Chondrocyte (in vitro differentiated cells): Measurements from ENCODE around the gene PLAC8L1. TPM values are rescaled to one million over a fixed set of nuclear protein-coding genes. Genes with fewer than 3 reads are reported as not detected.

Experiments used
- DNase-seq: peaks from one replicate; pipeline ENCODE4 v3.0.0; 2021; ENCODE audit warnings: mixed read lengths, low spot score
- H3K27ac Mint-ChIP-seq: one replicate; pipeline ENCODE4 v1.8.0; 2021; ENCODE audit warnings: mild to moderate bottlenecking, moderate library complexity, mixed read lengths; ENCODE audit not compliant: unreplicated experiment
- H3K27me3 Mint-ChIP-seq: 2 replicates; pipeline ENCODE4 v1.8.0; 2021; ENCODE audit warnings: low read depth, mixed read lengths
- H3K36me3 Mint-ChIP-seq: 2 replicates; pipeline ENCODE4 v1.8.0; 2021; ENCODE audit warnings: low read depth, mixed read lengths
- H3K4me1 Mint-ChIP-seq: 2 replicates; pipeline ENCODE4 v1.8.0; 2021; ENCODE audit warnings: low read depth, mild to moderate bottlenecking, mixed read lengths
- H3K4me3 Mint-ChIP-seq: one replicate; pipeline ENCODE4 v1.8.0; 2021; ENCODE audit warnings: mild to moderate bottlenecking, moderate library complexity, mixed read lengths; ENCODE audit not compliant: unreplicated experiment
- H3K9me3 Mint-ChIP-seq: 2 replicates; pipeline ENCODE4 v1.8.0; 2021; ENCODE audit warnings: low read depth, mixed read lengths
- CTCF ChIP-seq: fragments of 200-600 bp; sonication (generic); IDR thresholded peaks from 2 replicates; pipeline ENCODE4 v1.5.0; 2021; ENCODE audit warnings: antibody characterized with exemption, mild to moderate bottlenecking, moderate library complexity
- total RNA-seq: library from RNA; stranded (reverse); gene quantifications from 3 replicates; pipeline ENCODE4 v1.2.1, GENCODE V29; 2021

PLAC8L1 gene
- total RNA-seq, 1 donor from 2014 or later, result 0.97 TPM

- no peaks in the 10 kb centered on the region for H3K36me3 Mint-ChIP-seq
- no peak for TF ChIP-seq CTCF
- no peak overlapping the region for H3K4me3 Mint-ChIP-seq
- DNase-seq, result no peak
- no peak overlapping the region for H3K27ac Mint-ChIP-seq
- H3K27me3 Mint-ChIP-seq, result peaks cover 5% of the 10 kb centered on the region
- no peaks in the 10 kb centered on the region for H3K9me3 Mint-ChIP-seq
- H3K4me1 Mint-ChIP-seq, result peaks cover 17% of the 10 kb centered on the region
Measured at GRCh38 chr5:146076028-146076427, 29.3 kb downstream of the PLAC8L1 start.

GRCh38 chr5:146073239-146073900, 32.0 kb downstream of the PLAC8L1 start:
- Mint-ChIP-seq H3K27me3 (peaks cover 5% of the 10 kb centered on the region), H3K4me3 (no peak overlapping the region), H3K36me3 (no peaks in the 10 kb centered on the region), H3K9me3 (no peaks in the 10 kb centered on the region), H3K27ac (no peak overlapping the region), H3K4me1 (peaks cover 14% of the 10 kb centered on the region)
- no peak for TF ChIP-seq CTCF
- no peak for DNase-seq

GRCh38 chr5:146072595-146072994, 32.8 kb downstream of the PLAC8L1 start:
- no peak for TF ChIP-seq CTCF
- no peak overlapping the region for H3K27ac Mint-ChIP-seq
- DNase-seq, result no peak
- H3K4me3 Mint-ChIP-seq, result no peak overlapping the region
- H3K36me3 Mint-ChIP-seq, result no peaks in the 10 kb centered on the region
- H3K4me1 Mint-ChIP-seq, result peaks cover 14% of the 10 kb centered on the region
- H3K27me3 Mint-ChIP-seq, result peaks cover 5% of the 10 kb centered on the region
- H3K9me3 Mint-ChIP-seq, result no peaks in the 10 kb centered on the region

GRCh38 chr5:146071171-146071570, 34.2 kb downstream of the PLAC8L1 start:
- H3K36me3 Mint-ChIP-seq, result no peaks in the 10 kb centered on the region
- no peak for TF ChIP-seq CTCF
- H3K27ac Mint-ChIP-seq, result no peak overlapping the region
- H3K27me3 Mint-ChIP-seq, result peaks cover 5% of the 10 kb centered on the region
- no peak for DNase-seq
- H3K9me3 Mint-ChIP-seq, result no peaks in the 10 kb centered on the region
- no peak overlapping the region for H3K4me3 Mint-ChIP-seq
- peaks cover 14% of the 10 kb centered on the region for H3K4me1 Mint-ChIP-seq

GRCh38 chr5:146070746-146071145, 34.6 kb downstream of the PLAC8L1 start:
- Mint-ChIP-seq H3K9me3 (no peaks in the 10 kb centered on the region), H3K36me3 (no peaks in the 10 kb centered on the region), H3K27me3 (peaks cover 5% of the 10 kb centered on the region), H3K27ac (no peak overlapping the region), H3K4me3 (no peak overlapping the region), H3K4me1 (peaks cover 14% of the 10 kb centered on the region)
- no peak for DNase-seq
- TF ChIP-seq CTCF, result no peak
